ENCODE data around the gene MESP1.
"Not testable (repeated sequence)": the region's sequence is repeated elsewhere in the genome, so short reads cannot be mapped to it uniquely, and the experiment has no call there.

MESP1 gene

GRCh38 chr15:89788585-89788984 lies 37.5 kb upstream of the MESP1 start:
- H3K27me3 ChIP-seq (ENCODE audit: control insufficient read depth, insufficient read depth, low read length); H3K4me1 ChIP-seq (ENCODE audit: control insufficient read depth, insufficient read depth, low read length); DNase-seq (ENCODE audit: low read depth, low spot score); H3K4me3 ChIP-seq (ENCODE audit: low read length); H3K36me3 ChIP-seq (ENCODE audit: control insufficient read depth, insufficient read depth, low read length); H3K9me3 ChIP-seq (ENCODE audit: control insufficient read depth, insufficient read depth, low read length); H3K27ac ChIP-seq (ENCODE audit: low read length): not testable (repeated sequence)
- WGBS (ENCODE audit: insufficient coverage, insufficient read length) = no CpG with 5 or more reads among the region's 4 CpGs

DNA sequence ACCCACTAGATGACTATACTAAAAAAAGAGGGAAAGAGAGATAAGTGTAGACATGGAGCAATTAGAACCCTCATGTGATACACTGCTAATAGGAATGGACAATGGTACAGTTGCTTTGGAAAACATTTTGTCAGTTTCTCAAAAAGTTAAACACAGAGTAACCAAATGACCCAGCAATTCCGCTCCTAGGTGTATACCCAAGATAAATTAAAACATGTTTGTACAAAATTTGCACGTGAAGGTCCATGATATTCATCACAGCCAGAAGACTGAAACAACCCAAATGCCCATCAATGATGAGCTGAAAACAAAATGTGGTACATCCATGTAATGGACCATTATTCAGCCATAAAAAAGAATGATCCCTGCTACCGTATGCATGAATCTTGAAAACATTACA lies 36.9 kb upstream of the MESP1 start:
- H3K4me1 ChIP-seq (ENCODE audit: control insufficient read depth, insufficient read depth, low read length) = peaks cover 6% of the 10 kb centered on the region; the same call in 1 of the 2 replicates
- WGBS (ENCODE audit: insufficient coverage, insufficient read length) = no CpG with 5 or more reads among the region's 3 CpGs
- no peak for DNase-seq (ENCODE audit: low read depth, low spot score)
- no peaks in the 10 kb centered on the region for H3K36me3 ChIP-seq (ENCODE audit: control insufficient read depth, insufficient read depth, low read length)
- H3K9me3 ChIP-seq (ENCODE audit: control insufficient read depth, insufficient read depth, low read length) = no peaks in the 10 kb centered on the region
- H3K27ac ChIP-seq (ENCODE audit: low read length) = no peak overlapping the region
- H3K27me3 ChIP-seq (ENCODE audit: control insufficient read depth, insufficient read depth, low read length) = no peaks in the 10 kb centered on the region
- no peak overlapping the region for H3K4me3 ChIP-seq (ENCODE audit: low read length)

- H3K27ac ChIP-seq (ENCODE audit: low read length) = no peak overlapping the region
- H3K4me3 ChIP-seq (ENCODE audit: low read length) = no peak overlapping the region
- peaks cover 8% of the 10 kb centered on the region; the same call in 1 of the 2 replicates for H3K4me1 ChIP-seq (ENCODE audit: control insufficient read depth, insufficient read depth, low read length)
- no peaks in the 10 kb centered on the region for H3K27me3 ChIP-seq (ENCODE audit: control insufficient read depth, insufficient read depth, low read length)
- no peaks in the 10 kb centered on the region for H3K36me3 ChIP-seq (ENCODE audit: control insufficient read depth, insufficient read depth, low read length)
- DNase-seq (ENCODE audit: low read depth, low spot score) = no peak
- H3K9me3 ChIP-seq (ENCODE audit: control insufficient read depth, insufficient read depth, low read length) = no peaks in the 10 kb centered on the region
These were observed 34.7 kb upstream of the MESP1 start for GRCh38 chr15:89785774-89786140.

GRCh38 chr15:89785064-89785773 lies 34.2 kb upstream of the MESP1 start:
- no peaks in the 10 kb centered on the region for H3K36me3 ChIP-seq (ENCODE audit: control insufficient read depth, insufficient read depth, low read length)
- no peaks in the 10 kb centered on the region for H3K27me3 ChIP-seq (ENCODE audit: control insufficient read depth, insufficient read depth, low read length)
- H3K9me3 ChIP-seq (ENCODE audit: control insufficient read depth, insufficient read depth, low read length) = no peaks in the 10 kb centered on the region
- H3K4me3 ChIP-seq (ENCODE audit: low read length) = no peak overlapping the region
- no peak overlapping the region for H3K27ac ChIP-seq (ENCODE audit: low read length)
- WGBS (ENCODE audit: insufficient coverage, insufficient read length) = no CpG with 5 or more reads among the region's 13 CpGs
- H3K4me1 ChIP-seq (ENCODE audit: control insufficient read depth, insufficient read depth, low read length) = peaks cover 8% of the 10 kb centered on the region; the same call in 1 of the 2 replicates
- DNase-seq (ENCODE audit: low read depth, low spot score) = no peak

DNA sequence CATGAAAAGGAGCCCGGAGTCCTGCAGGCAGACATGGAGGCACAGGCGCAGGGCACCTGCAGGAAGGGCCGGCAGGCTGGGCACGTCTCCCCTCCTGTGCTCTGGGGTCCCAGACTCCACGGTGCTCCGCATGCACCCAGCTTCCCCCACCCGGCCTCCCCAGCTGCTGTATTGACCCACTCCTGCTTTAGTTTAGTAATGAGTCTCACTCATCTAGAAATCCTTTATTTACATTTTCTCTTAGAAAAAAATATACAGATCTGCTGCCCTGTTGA lies 33.6 kb upstream of the MESP1 start:
- H3K4me3 ChIP-seq (ENCODE audit: low read length) = no peak overlapping the region
- H3K9me3 ChIP-seq (ENCODE audit: control insufficient read depth, insufficient read depth, low read length) = no peaks in the 10 kb centered on the region
- no peaks in the 10 kb centered on the region for H3K36me3 ChIP-seq (ENCODE audit: control insufficient read depth, insufficient read depth, low read length)
- WGBS (ENCODE audit: insufficient coverage, insufficient read length) = no CpG with 5 or more reads among the region's 7 CpGs
- no peaks in the 10 kb centered on the region for H3K27me3 ChIP-seq (ENCODE audit: control insufficient read depth, insufficient read depth, low read length)
- H3K4me1 ChIP-seq (ENCODE audit: control insufficient read depth, insufficient read depth, low read length) = peaks cover 8% of the 10 kb centered on the region; the same call in 1 of the 2 replicates
- no peak overlapping the region for H3K27ac ChIP-seq (ENCODE audit: low read length)
- no peak for DNase-seq (ENCODE audit: low read depth, low spot score)

DNA sequence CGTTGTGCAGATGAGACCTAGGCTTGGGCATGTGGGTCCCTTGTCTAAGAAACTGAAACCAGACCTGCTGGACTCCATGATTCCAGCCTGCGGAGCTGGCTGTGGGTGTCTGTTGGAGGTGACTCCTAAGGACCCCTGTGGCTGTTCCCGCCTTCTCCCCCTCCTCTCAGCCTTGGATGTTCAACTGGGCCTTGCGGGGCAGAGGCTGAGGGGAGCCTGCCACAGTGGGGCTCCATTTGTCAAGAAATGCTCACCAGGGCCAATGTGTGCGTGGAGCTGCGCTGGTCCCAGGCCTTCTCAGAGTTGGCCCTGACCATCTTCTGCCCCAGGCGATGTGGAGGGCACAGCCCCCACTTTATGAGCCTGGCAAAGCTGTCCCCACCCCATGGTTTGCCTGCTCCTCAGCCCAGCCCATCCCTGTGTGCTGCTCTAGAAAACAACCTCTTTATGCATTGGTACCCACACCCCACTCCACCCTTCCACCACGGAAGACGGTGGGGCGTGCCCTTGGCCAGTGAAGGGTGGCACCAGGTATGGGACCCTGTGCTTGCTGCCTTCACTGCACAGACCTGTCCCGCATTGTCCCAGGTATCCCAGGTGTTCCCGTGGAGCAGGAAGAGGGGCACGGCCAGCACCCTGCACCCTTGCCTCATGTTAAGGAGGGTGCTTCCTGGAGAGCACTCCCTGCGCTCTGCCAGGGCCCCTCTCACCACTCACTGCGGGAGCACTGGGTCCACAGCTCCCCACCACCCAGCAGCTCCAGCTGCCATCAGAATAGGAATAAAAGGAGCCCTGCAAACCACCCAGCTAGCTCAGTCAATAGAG lies 33.0 kb upstream of the MESP1 start:
- H3K27me3 ChIP-seq (ENCODE audit: control insufficient read depth, insufficient read depth, low read length) = no peaks in the 10 kb centered on the region
- H3K4me3 ChIP-seq (ENCODE audit: low read length) = no peak overlapping the region
- H3K9me3 ChIP-seq (ENCODE audit: control insufficient read depth, insufficient read depth, low read length) = no peaks in the 10 kb centered on the region
- no peak for DNase-seq (ENCODE audit: low read depth, low spot score)
- no peaks in the 10 kb centered on the region for H3K36me3 ChIP-seq (ENCODE audit: control insufficient read depth, insufficient read depth, low read length)
- H3K4me1 ChIP-seq (ENCODE audit: control insufficient read depth, insufficient read depth, low read length) = peaks cover 8% of the 10 kb centered on the region; the same call in 1 of the 2 replicates
- H3K27ac ChIP-seq (ENCODE audit: low read length) = no peak overlapping the region
- no CpG with 5 or more reads among the region's 15 CpGs for WGBS (ENCODE audit: insufficient coverage, insufficient read length)

GRCh38 chr15:89783111-89783860 lies 32.2 kb upstream of the MESP1 start:
- H3K27me3 ChIP-seq (ENCODE audit: control insufficient read depth, insufficient read depth, low read length) = no peaks in the 10 kb centered on the region
- no peaks in the 10 kb centered on the region for H3K36me3 ChIP-seq (ENCODE audit: control insufficient read depth, insufficient read depth, low read length)
- no peak overlapping the region for H3K27ac ChIP-seq (ENCODE audit: low read length)
- no peak for DNase-seq (ENCODE audit: low read depth, low spot score)
- H3K4me3 ChIP-seq (ENCODE audit: low read length) = no peak overlapping the region
- H3K9me3 ChIP-seq (ENCODE audit: control insufficient read depth, insufficient read depth, low read length) = no peaks in the 10 kb centered on the region
- peaks cover 8% of the 10 kb centered on the region; the same call in 1 of the 2 replicates for H3K4me1 ChIP-seq (ENCODE audit: control insufficient read depth, insufficient read depth, low read length)
- no CpG with 5 or more reads among the region's 14 CpGs for WGBS (ENCODE audit: insufficient coverage, insufficient read length)

DNA sequence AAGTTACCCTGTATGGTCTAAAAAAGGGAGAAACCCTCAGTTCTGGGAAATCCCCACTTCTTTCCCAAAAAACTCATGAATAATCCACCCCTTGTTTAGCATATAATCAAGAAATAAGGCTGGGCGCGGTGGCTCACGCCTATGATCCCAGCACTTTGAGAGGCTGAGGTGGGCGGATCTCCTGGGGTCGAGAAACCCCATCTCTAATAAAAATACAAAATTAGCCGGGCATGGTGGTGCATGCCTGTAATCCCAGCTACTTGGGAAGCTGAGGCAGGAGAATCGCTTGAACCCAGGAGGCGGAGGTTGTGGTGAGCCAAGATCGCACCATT lies 31.5 kb upstream of the MESP1 start:
- not testable (repeated sequence) for H3K36me3 ChIP-seq (ENCODE audit: control insufficient read depth, insufficient read depth, low read length); H3K4me1 ChIP-seq (ENCODE audit: control insufficient read depth, insufficient read depth, low read length); DNase-seq (ENCODE audit: low read depth, low spot score); H3K27ac ChIP-seq (ENCODE audit: low read length); H3K9me3 ChIP-seq (ENCODE audit: control insufficient read depth, insufficient read depth, low read length); H3K4me3 ChIP-seq (ENCODE audit: low read length); H3K27me3 ChIP-seq (ENCODE audit: control insufficient read depth, insufficient read depth, low read length)
- no CpG with 5 or more reads among the region's 9 CpGs for WGBS (ENCODE audit: insufficient coverage, insufficient read length)

- DNase-seq (ENCODE audit: low read depth, low spot score) = no peak
- Histone ChIP-seq H3K4me3 (ENCODE audit: low read length) (no peak overlapping the region), H3K27me3 (ENCODE audit: control insufficient read depth, insufficient read depth, low read length) (peaks cover 1% of the 10 kb centered on the region; the same call in 1 of the 2 replicates), H3K4me1 (ENCODE audit: control insufficient read depth, insufficient read depth, low read length) (peaks cover 8% of the 10 kb centered on the region; the same call in 1 of the 2 replicates), H3K9me3 (ENCODE audit: control insufficient read depth, insufficient read depth, low read length) (no peaks in the 10 kb centered on the region), H3K27ac (ENCODE audit: low read length) (no peak overlapping the region), H3K36me3 (ENCODE audit: control insufficient read depth, insufficient read depth, low read length) (no peaks in the 10 kb centered on the region)
- no CpG with 5 or more reads among the region's 15 CpGs for WGBS (ENCODE audit: insufficient coverage, insufficient read length)
These were observed 31.0 kb upstream of the MESP1 start for GRCh38 chr15:89781891-89782618.

DNA sequence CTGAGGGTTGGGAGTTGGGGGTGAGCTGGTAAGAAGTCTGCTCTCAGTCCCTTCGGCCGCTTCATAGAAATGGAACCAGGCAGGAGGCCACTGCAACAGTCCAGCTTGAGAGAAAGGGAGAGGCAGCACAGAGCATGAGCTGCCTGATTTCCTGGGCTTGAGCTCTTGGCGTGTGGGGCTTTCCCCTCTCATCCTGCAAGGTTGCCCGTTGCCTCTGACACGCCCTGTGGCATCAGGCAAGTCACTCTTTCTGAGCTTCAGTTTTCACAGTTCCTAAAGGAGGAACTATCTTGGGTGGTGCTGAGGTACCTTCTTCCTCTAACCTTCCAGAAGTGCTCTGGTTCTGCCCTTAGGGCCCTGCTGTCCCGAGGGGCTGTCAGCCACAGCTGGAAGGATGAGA lies 30.0 kb upstream of the MESP1 start:
- H3K27ac ChIP-seq (ENCODE audit: low read length) = no peak overlapping the region
- no peak for DNase-seq (ENCODE audit: low read depth, low spot score)
- no CpG with 5 or more reads among the region's 6 CpGs for WGBS (ENCODE audit: insufficient coverage, insufficient read length)
- H3K4me3 ChIP-seq (ENCODE audit: low read length) = no peak overlapping the region
- no peaks in the 10 kb centered on the region for H3K9me3 ChIP-seq (ENCODE audit: control insufficient read depth, insufficient read depth, low read length)
- peaks cover 8% of the 10 kb centered on the region; the same call in 1 of the 2 replicates for H3K4me1 ChIP-seq (ENCODE audit: control insufficient read depth, insufficient read depth, low read length)
- peaks cover 2% of the 10 kb centered on the region; the same call in 1 of the 2 replicates for H3K27me3 ChIP-seq (ENCODE audit: control insufficient read depth, insufficient read depth, low read length)
- H3K36me3 ChIP-seq (ENCODE audit: control insufficient read depth, insufficient read depth, low read length) = no peaks in the 10 kb centered on the region
